SU-DHL-6 (cell line): Measurements from ENCODE around the gene KIF13A.
"Not testable (repeated sequence)": the region's sequence is repeated elsewhere in the genome, so short reads cannot be mapped to it uniquely, and the experiment has no call there.

Source experiments
- H2AFZ ChIP-seq: fragments of 200-600 bp; sonication (generic); 2 replicates; pipeline ENCODE4 v1.6.1; 2014; ENCODE audit warnings: low read depth, mild to moderate bottlenecking, moderate library complexity, mixed read lengths, antibody characterized with exemption, low read length; ENCODE audit not compliant: severe bottlenecking
- H3F3A ChIP-seq: fragments of 200-600 bp; shearing (Covaris generic); 2 replicates; pipeline ENCODE4 v1.6.0; 2016; ENCODE audit warnings: antibody characterized with exemption, mild to moderate bottlenecking; ENCODE audit not compliant: insufficient read depth
- H3K27ac ChIP-seq: fragments of 200-600 bp; sonication (generic); 2 replicates; pipeline ENCODE4 v1.5.1; 2016; ENCODE audit warnings: low read depth, mild to moderate bottlenecking, low read length, moderate library complexity, mixed read lengths
- H3K27me3 ChIP-seq: fragments of 200-600 bp; sonication (generic), shearing (Covaris generic); 2 replicates; pipeline ENCODE4 v1.6.0; 2014; ENCODE audit warnings: mild to moderate bottlenecking, low read length
- H3K36me3 ChIP-seq: fragments of 200-600 bp; sonication (generic); 2 replicates; pipeline ENCODE4 v1.6.1; 2014; ENCODE audit warnings: mild to moderate bottlenecking, low read length, mixed read lengths
- H3K4me2 ChIP-seq: fragments of 300-600, 200-600 bp; shearing (Covaris generic), sonication (generic); 2 replicates; pipeline ENCODE4 v1.6.0; 2014; ENCODE audit warnings: low read length, low read depth, mild to moderate bottlenecking; ENCODE audit not compliant: poor library complexity, severe bottlenecking
- H3K4me3 ChIP-seq: fragments of 200-600 bp; sonication (generic); 2 replicates; pipeline ENCODE4 v1.5.1; 2014; ENCODE audit warnings: antibody characterized with exemption, low read length, mild to moderate bottlenecking, mixed read lengths; ENCODE audit not compliant: insufficient read depth, poor library complexity, severe bottlenecking
- H3K79me2 ChIP-seq: fragments of 200-600 bp; sonication (generic); 2 replicates; pipeline ENCODE4 v1.6.1; 2014; ENCODE audit warnings: mild to moderate bottlenecking, low read length, moderate library complexity; ENCODE audit not compliant: insufficient read depth
- H3K9ac ChIP-seq: fragments of 200-600 bp; sonication (generic); 2 replicates; pipeline ENCODE4 v1.7.0; 2014; ENCODE audit warnings: mild to moderate bottlenecking, low read length
- H3K9me2 ChIP-seq: fragments of 200-600 bp; sonication (generic); replicated peaks from 2 replicates; pipeline ENCODE4 v1.6.1; 2014; ENCODE audit warnings: low read length; ENCODE audit not compliant: insufficient read depth
- H3K9me3 ChIP-seq: fragments of 200-600 bp; sonication (generic); 2 replicates; pipeline ENCODE4 v1.6.1; 2014; ENCODE audit warnings: low read length, mixed read lengths; ENCODE audit not compliant: insufficient read depth
- H4K20me1 ChIP-seq: fragments of 200-600 bp; sonication (generic); 2 replicates; pipeline ENCODE4 v1.6.1; 2014; ENCODE audit warnings: low read depth, mild to moderate bottlenecking, antibody characterized with exemption, low read length, moderate library complexity, mixed read lengths
- EZH2phosphoT487 ChIP-seq: fragments of 200-600 bp; sonication (generic), shearing (Covaris generic); conservative IDR thresholded peaks from 2 replicates; pipeline ENCODE4 v1.6.1; 2018; ENCODE audit warnings: mild to moderate bottlenecking, antibody characterized with exemption, low read length, moderate library complexity, mixed read lengths
- TF ChIP-seq, protein P1 (sequence below): fragments of 200-600 bp; sonication (generic); IDR thresholded peaks from one replicate; pipeline ENCODE4 v1.5.1; 2017; ENCODE audit warnings: antibody characterized with exemption, mild to moderate bottlenecking, low read length, moderate library complexity; ENCODE audit not compliant: insufficient read depth, poor library complexity, severe bottlenecking

Gene KIF13A

DNA sequence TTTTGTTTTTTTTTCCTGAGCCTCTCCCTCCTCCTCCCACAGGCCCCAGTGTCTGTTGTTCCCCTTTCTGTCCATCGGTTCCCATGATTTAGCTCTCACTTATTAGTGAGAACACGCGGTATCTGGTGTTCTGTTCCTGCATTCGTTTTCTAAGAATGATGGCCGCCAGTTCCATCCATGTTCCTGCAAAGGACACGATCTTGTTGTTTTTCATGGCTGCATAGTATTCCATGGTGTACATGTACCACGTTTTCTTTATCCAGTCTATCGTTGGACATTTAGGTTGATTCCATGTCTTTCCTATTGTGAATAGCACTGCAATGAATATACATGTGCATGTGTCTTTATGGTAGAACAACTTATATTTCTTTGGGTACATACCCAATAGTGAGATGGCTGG, 175.1 kb downstream of the KIF13A start:
- no peaks in the 10 kb centered on the region; the same call in 1 of the 2 replicates for H3K27me3 ChIP-seq
- no peaks in the 10 kb centered on the region for H3K9me2 ChIP-seq
- H3K9me3 ChIP-seq, result no peaks in the 10 kb centered on the region
- no peaks in the 10 kb centered on the region for H3F3A ChIP-seq
- H3K4me2 ChIP-seq, result no peak overlapping the region
- H3K4me3 ChIP-seq, result no peak overlapping the region
- H3K27ac ChIP-seq, result no peak overlapping the region
- H3K79me2 ChIP-seq, result no peaks in the 10 kb centered on the region
- no peak overlapping the region for H2AFZ ChIP-seq
- TF ChIP-seq EZH2phosphoT487, result no peak
- TF ChIP-seq, protein P1, sequence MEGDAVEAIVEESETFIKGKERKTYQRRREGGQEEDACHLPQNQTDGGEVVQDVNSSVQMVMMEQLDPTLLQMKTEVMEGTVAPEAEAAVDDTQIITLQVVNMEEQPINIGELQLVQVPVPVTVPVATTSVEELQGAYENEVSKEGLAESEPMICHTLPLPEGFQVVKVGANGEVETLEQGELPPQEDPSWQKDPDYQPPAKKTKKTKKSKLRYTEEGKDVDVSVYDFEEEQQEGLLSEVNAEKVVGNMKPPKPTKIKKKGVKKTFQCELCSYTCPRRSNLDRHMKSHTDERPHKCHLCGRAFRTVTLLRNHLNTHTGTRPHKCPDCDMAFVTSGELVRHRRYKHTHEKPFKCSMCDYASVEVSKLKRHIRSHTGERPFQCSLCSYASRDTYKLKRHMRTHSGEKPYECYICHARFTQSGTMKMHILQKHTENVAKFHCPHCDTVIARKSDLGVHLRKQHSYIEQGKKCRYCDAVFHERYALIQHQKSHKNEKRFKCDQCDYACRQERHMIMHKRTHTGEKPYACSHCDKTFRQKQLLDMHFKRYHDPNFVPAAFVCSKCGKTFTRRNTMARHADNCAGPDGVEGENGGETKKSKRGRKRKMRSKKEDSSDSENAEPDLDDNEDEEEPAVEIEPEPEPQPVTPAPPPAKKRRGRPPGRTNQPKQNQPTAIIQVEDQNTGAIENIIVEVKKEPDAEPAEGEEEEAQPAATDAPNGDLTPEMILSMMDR, result no peak
- H3K36me3 ChIP-seq, result no peaks in the 10 kb centered on the region
- H4K20me1 ChIP-seq, result no peaks in the 10 kb centered on the region
- H3K9ac ChIP-seq, result no peak overlapping the region

DNA sequence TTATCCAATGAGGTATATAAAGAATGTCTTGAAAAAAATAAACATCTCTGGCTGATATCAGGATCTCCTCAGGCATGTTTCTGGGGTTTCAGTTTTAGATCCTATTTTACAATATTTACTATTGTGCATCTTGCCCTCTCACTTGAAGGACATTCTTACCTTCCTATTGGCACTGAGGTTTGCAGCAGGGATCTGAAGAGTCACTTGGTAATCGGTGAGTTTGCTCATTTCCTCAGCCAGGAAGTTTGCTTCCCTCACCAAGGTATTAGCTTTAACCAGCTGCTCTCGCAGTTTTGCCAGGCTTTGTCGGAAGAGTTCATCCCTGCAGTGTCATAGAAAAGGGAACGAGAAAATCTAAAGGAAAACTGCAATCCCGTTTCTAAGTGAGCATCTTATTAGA, 178.8 kb downstream of the KIF13A start:
- no peaks in the 10 kb centered on the region for H3K9me2 ChIP-seq
- H3F3A ChIP-seq, result no peaks in the 10 kb centered on the region
- no peak overlapping the region for H3K27ac ChIP-seq
- no peak overlapping the region for H3K4me3 ChIP-seq
- TF ChIP-seq EZH2phosphoT487, result no peak
- TF ChIP-seq, protein P1, result no peak
- H3K27me3 ChIP-seq, result no peaks in the 10 kb centered on the region; the same call in 1 of the 2 replicates
- no peaks in the 10 kb centered on the region for H3K9me3 ChIP-seq
- no peaks in the 10 kb centered on the region for H4K20me1 ChIP-seq
- H3K36me3 ChIP-seq, result no peaks in the 10 kb centered on the region
- no peak overlapping the region for H3K4me2 ChIP-seq
- no peaks in the 10 kb centered on the region for H3K79me2 ChIP-seq
- no peak overlapping the region for H2AFZ ChIP-seq
- no peak overlapping the region for H3K9ac ChIP-seq

DNA sequence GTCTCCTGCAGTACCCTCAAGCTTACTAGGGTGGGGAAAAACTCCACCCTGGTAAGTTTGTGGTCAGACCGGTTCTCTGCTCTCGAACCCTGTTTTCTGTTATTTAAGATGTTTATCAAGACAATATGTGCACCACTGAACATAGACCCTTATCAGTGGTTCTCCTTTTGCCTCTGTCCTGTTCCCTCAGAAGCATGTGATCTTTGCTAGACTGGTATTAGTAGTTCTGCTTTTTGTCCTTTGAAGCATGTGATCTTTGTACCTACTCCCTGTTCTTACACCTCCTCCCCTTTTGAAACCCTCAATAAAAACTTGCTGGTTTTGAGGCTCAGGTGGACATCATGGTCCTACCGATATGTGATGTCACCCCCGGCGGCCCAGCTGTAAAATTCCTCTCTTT, 180.0 kb downstream of the KIF13A start:
- not testable (repeated sequence) for H3K4me2 ChIP-seq, H3K9me2 ChIP-seq, H3F3A ChIP-seq, H3K4me3 ChIP-seq, H3K27ac ChIP-seq, H2AFZ ChIP-seq, H4K20me1 ChIP-seq, H3K36me3 ChIP-seq, H3K79me2 ChIP-seq, H3K27me3 ChIP-seq, H3K9ac ChIP-seq, H3K9me3 ChIP-seq

DNA sequence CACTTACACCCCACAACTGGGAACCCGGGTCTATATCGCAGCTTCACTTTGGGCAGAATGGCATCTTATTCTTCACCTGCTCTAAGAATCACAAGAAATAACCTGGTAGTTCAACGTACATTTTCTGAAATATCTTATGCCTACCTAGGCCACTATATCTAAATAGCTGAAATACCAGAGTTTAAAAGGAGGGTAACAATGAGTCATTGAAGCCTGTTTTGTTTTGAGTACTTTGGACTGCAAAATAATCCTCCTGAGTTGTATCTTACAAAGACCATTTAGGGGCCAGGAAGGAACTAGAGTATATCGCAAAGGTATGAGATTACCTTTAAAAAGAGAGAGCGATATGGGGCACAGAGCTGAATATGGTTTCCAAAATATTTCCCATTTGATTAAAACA, 184.0 kb downstream of the KIF13A start:
- Histone ChIP-seq H3K27me3 (no peaks in the 10 kb centered on the region), H3K36me3 (no peaks in the 10 kb centered on the region), H3K4me2 (no peak overlapping the region), H3K9me3 (no peaks in the 10 kb centered on the region), H3K4me3 (no peak overlapping the region), H3K27ac (no peak overlapping the region), H3F3A (no peaks in the 10 kb centered on the region), H2AFZ (no peak overlapping the region), H4K20me1 (no peaks in the 10 kb centered on the region), H3K79me2 (no peaks in the 10 kb centered on the region), H3K9ac (no peak overlapping the region), H3K9me2 (no peaks in the 10 kb centered on the region)
- TF ChIP-seq EZH2phosphoT487, result no peak
- TF ChIP-seq, protein P1, result no peak
